GM12878 (cell line): ENCODE results near the gene AJM1.
A peak's percentile ranks its signal among the peaks of the same experiment; 100 is the strongest.

ENCODE experiments used
- EGR1 ChIP-seq, 2 experiments: IDR thresholded peaks; 1 replicate in 1 of 2; 2 replicates in 1 of 2; pipeline ENCODE4 v1.6.1; 2011 to 2012; ENCODE audit warnings: low read depth in 2 of 2, low read length in 2 of 2, borderline replicate concordance in 1 of 2, mild to moderate bottlenecking in 1 of 2, moderate library complexity in 1 of 2
- EP300 ChIP-seq, 2 experiments: fragments of 150-350 bp in 1 of 2; IDR thresholded peaks; 2 replicates each; pipeline ENCODE4 v1.6.1; 2011 to 2012; ENCODE audit warnings: low read depth in 2 of 2, low read length in 2 of 2, borderline replicate concordance in 1 of 2, improper control_type of control experiment in 1 of 2, inconsistent platforms in 1 of 2; ENCODE audit not compliant: control insufficient read depth in 1 of 2
- HDAC6 ChIP-seq: fragments of 200-600 bp; sonication (generic); IDR thresholded peaks from one replicate; pipeline ENCODE4 v1.8.0; 2017; ENCODE audit warnings: antibody characterized with exemption; ENCODE audit not compliant: unreplicated experiment
- HDGF ChIP-seq: fragments of 450-650 bp; IDR thresholded peaks from 2 replicates; pipeline ENCODE4 v1.6.1; 2016; ENCODE audit warnings: antibody characterized with exemption
- POLR2AphosphoS5 ChIP-seq: IDR thresholded peaks from 2 replicates; pipeline ENCODE4 v1.6.1; 2011; ENCODE audit warnings: mild to moderate bottlenecking, low read length, inconsistent platforms
- USF1 ChIP-seq: IDR thresholded peaks from 2 replicates; pipeline ENCODE4 v1.6.1; 2011; ENCODE audit warnings: borderline replicate concordance, low read depth, mild to moderate bottlenecking, moderate library complexity, mixed read lengths, low read length; ENCODE audit not compliant: insufficient read depth; ENCODE audit errors: extremely low read length
- YY1 ChIP-seq: IDR thresholded peaks from 2 replicates; pipeline ENCODE4 v1.6.1; 2011; ENCODE audit warnings: low read depth, mild to moderate bottlenecking, low read length
- TF ChIP-seq, protein P1 (sequence below), 3 experiments: IDR thresholded peaks in 2 of 3; conservative IDR thresholded peaks in 1 of 3; 2 replicates each; pipeline ENCODE4 v1.5.1; 2011; ENCODE audit warnings: low read depth in 3 of 3, low read length in 3 of 3, mild to moderate bottlenecking in 3 of 3, control low read depth in 2 of 3, moderate library complexity in 2 of 3, inconsistent platforms in 1 of 3, mixed read lengths in 1 of 3; ENCODE audit not compliant: control insufficient read depth in 2 of 3, insufficient read depth in 1 of 3; ENCODE audit errors: extremely low read depth in 1 of 3

GRCh38 chr9:136849038-136849959 lies 7.0 kb downstream of the AJM1 start, which contains the start of gene PHPT1:
- no peak for TF ChIP-seq EP300 (IDR thresholded peaks at IDR 0.05; ENCODE audit: borderline replicate concordance in 1 of 2, control insufficient read depth in 1 of 2, low read depth in 2 of 2, low read length in 2 of 2)
- TF ChIP-seq HDAC6 = no peak
- TF ChIP-seq HDGF = peak; percentile 78
- peak in 1 of 2 experiments; percentile 58; a peak in 1 of 3 replicates for TF ChIP-seq EGR1 (IDR thresholded peaks at IDR 0.05; ENCODE audit: borderline replicate concordance in 1 of 2, low read depth in 2 of 2, low read length in 2 of 2)
- TF ChIP-seq YY1 = peak; percentile 92
- TF ChIP-seq, protein P1, sequence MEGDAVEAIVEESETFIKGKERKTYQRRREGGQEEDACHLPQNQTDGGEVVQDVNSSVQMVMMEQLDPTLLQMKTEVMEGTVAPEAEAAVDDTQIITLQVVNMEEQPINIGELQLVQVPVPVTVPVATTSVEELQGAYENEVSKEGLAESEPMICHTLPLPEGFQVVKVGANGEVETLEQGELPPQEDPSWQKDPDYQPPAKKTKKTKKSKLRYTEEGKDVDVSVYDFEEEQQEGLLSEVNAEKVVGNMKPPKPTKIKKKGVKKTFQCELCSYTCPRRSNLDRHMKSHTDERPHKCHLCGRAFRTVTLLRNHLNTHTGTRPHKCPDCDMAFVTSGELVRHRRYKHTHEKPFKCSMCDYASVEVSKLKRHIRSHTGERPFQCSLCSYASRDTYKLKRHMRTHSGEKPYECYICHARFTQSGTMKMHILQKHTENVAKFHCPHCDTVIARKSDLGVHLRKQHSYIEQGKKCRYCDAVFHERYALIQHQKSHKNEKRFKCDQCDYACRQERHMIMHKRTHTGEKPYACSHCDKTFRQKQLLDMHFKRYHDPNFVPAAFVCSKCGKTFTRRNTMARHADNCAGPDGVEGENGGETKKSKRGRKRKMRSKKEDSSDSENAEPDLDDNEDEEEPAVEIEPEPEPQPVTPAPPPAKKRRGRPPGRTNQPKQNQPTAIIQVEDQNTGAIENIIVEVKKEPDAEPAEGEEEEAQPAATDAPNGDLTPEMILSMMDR (IDR thresholded peaks at IDR 0.05 in 2 of 3, conservative IDR thresholded peaks at IDR 0.05 in 1 of 3; ENCODE audit: control insufficient read depth in 2 of 3, extremely low read depth in 1 of 3, insufficient read depth in 1 of 3, low read depth in 3 of 3, low read length in 3 of 3) = no peak
- peak; percentile 70 for TF ChIP-seq USF1
- peak; percentile 84 for TF ChIP-seq POLR2AphosphoS5
